ENCODE data around the gene MORC2.

MORC2 gene

GRCh38 chr22:30947816-30948454 lies 20.6 kb downstream of the MORC2 start:
- H3K27ac ChIP-seq (ENCODE audit: low read length), result no peak overlapping the region
- no peak for ATAC-seq (ENCODE audit: insufficient read depth, low read depth)
- H3K36me3 ChIP-seq (ENCODE audit: insufficient read depth, low read length), result peaks cover 79% of the 10 kb centered on the region
- no peaks in the 10 kb centered on the region for H3K4me1 ChIP-seq (ENCODE audit: insufficient read depth, low read length)
- no peak overlapping the region for H3K4me3 ChIP-seq (ENCODE audit: low read depth in 1 of 2, low read length in 2 of 2)
- H4K20me1 ChIP-seq (ENCODE audit: insufficient read depth, low read length), result 0 out of 2 replicates have a peak, but pooled peaks cover 2% of the 10 kb centered on the region
- no peaks in the 10 kb centered on the region for H3K9me3 ChIP-seq (ENCODE audit: insufficient read depth, low read length, severe bottlenecking)
- H3K9ac ChIP-seq (ENCODE audit: low read depth, low read length), result no peak overlapping the region
- no peak for TF ChIP-seq EZH2 (IDR thresholded peaks at IDR 0.05; ENCODE audit: borderline replicate concordance, low read depth, low read length, severe bottlenecking)
- TF ChIP-seq, protein P1, sequence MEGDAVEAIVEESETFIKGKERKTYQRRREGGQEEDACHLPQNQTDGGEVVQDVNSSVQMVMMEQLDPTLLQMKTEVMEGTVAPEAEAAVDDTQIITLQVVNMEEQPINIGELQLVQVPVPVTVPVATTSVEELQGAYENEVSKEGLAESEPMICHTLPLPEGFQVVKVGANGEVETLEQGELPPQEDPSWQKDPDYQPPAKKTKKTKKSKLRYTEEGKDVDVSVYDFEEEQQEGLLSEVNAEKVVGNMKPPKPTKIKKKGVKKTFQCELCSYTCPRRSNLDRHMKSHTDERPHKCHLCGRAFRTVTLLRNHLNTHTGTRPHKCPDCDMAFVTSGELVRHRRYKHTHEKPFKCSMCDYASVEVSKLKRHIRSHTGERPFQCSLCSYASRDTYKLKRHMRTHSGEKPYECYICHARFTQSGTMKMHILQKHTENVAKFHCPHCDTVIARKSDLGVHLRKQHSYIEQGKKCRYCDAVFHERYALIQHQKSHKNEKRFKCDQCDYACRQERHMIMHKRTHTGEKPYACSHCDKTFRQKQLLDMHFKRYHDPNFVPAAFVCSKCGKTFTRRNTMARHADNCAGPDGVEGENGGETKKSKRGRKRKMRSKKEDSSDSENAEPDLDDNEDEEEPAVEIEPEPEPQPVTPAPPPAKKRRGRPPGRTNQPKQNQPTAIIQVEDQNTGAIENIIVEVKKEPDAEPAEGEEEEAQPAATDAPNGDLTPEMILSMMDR (IDR thresholded peaks at IDR 0.05; ENCODE audit: borderline replicate concordance, extremely low read depth, low read length, poor library complexity, severe bottlenecking), result peak; percentile 60
- no peak overlapping the region for H3K4me2 ChIP-seq (ENCODE audit: insufficient read depth, low read length)
- no peaks in the 10 kb centered on the region for H3K79me2 ChIP-seq (ENCODE audit: insufficient read depth, low read length)
- no peak for DNase-seq
- H3K27me3 ChIP-seq (ENCODE audit: insufficient read depth, low read length, poor library complexity), result no peaks in the 10 kb centered on the region
- H2AFZ ChIP-seq (ENCODE audit: low read depth, low read length), result no peak overlapping the region

DNA sequence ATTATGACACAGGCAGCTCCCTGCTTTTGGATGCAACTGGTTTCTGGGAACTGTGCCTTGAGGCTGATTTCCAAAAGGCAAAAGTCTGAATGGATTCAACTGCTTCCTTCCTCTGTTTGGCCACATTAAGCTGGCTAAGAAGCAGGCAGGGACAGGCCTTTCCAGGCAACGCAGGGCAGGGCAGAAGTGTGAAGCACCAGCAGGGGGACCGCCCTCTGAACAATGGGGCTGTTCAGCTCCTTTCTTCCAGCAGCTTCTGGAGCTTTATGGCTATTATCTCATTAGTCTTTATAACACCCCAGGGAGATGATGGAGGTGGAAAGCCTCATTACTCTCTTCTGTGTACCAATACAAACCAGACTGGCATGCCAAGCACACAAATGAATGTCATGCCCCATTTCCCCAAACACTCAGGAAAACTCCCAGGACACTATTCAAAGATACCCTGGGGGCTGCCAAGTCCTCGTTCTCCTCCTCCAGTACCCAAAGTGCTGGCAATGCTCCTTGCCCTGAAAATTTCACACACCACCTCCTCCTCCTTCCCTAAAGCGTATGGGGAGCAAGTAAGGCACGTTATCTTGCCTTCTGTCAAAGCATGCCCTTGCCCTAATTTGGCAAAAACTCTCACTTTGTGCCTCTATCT lies 21.3 kb downstream of the MORC2 start:
- ATAC-seq (ENCODE audit: insufficient read depth, low read depth) (no peak), DNase-seq (no peak)
- no peak overlapping the region for H3K4me2 ChIP-seq (ENCODE audit: insufficient read depth, low read length)
- peaks cover 83% of the 10 kb centered on the region for H3K36me3 ChIP-seq (ENCODE audit: insufficient read depth, low read length)
- H3K9ac ChIP-seq (ENCODE audit: low read depth, low read length), result no peak overlapping the region
- H3K27ac ChIP-seq (ENCODE audit: low read length), result no peak overlapping the region
- no peak for TF ChIP-seq EZH2 (IDR thresholded peaks at IDR 0.05; ENCODE audit: borderline replicate concordance, low read depth, low read length, severe bottlenecking)
- TF ChIP-seq, protein P1 (IDR thresholded peaks at IDR 0.05; ENCODE audit: borderline replicate concordance, extremely low read depth, low read length, poor library complexity, severe bottlenecking), result no peak
- no peak overlapping the region for H3K4me3 ChIP-seq (ENCODE audit: low read depth in 1 of 2, low read length in 2 of 2)
- no peaks in the 10 kb centered on the region for H3K79me2 ChIP-seq (ENCODE audit: insufficient read depth, low read length)
- no peak overlapping the region for H2AFZ ChIP-seq (ENCODE audit: low read depth, low read length)
- no peaks in the 10 kb centered on the region for H3K4me1 ChIP-seq (ENCODE audit: insufficient read depth, low read length)
- no peaks in the 10 kb centered on the region for H3K9me3 ChIP-seq (ENCODE audit: insufficient read depth, low read length, severe bottlenecking)
- H3K27me3 ChIP-seq (ENCODE audit: insufficient read depth, low read length, poor library complexity), result no peaks in the 10 kb centered on the region
- H4K20me1 ChIP-seq (ENCODE audit: insufficient read depth, low read length), result 0 out of 2 replicates have a peak, but pooled peaks cover 2% of the 10 kb centered on the region

DNA sequence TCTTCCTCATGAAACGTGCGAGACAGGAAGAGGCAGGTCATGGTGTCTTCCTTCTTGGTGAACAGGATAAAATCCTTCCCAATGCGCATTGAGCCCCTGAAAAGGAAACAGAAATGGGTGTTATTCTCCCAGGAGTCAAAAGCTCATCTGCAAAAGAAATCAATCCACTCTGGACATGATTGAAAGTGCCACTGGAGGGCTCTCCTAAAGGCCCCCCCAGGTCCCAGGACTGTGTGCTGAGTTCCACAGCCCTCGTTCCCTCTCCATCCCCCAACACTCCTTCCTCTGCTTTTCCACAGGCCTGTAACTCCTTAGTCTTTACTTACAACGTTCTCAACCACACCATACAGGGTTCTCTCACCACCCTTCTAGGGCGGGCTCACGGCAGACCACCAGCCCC lies 22.2 kb downstream of the MORC2 start:
- H3K4me2 ChIP-seq (ENCODE audit: insufficient read depth, low read length), result no peak overlapping the region
- 0 out of 2 replicates have a peak, but pooled peaks cover 2% of the 10 kb centered on the region for H4K20me1 ChIP-seq (ENCODE audit: insufficient read depth, low read length)
- peaks cover 91% of the 10 kb centered on the region for H3K36me3 ChIP-seq (ENCODE audit: insufficient read depth, low read length)
- H3K79me2 ChIP-seq (ENCODE audit: insufficient read depth, low read length), result no peaks in the 10 kb centered on the region
- H3K9me3 ChIP-seq (ENCODE audit: insufficient read depth, low read length, severe bottlenecking), result no peaks in the 10 kb centered on the region
- H3K9ac ChIP-seq (ENCODE audit: low read depth, low read length), result no peak overlapping the region
- no peaks in the 10 kb centered on the region for H3K27me3 ChIP-seq (ENCODE audit: insufficient read depth, low read length, poor library complexity)
- DNase-seq (no peak), ATAC-seq (ENCODE audit: insufficient read depth, low read depth) (no peak)
- H3K4me1 ChIP-seq (ENCODE audit: insufficient read depth, low read length), result no peaks in the 10 kb centered on the region
- H3K27ac ChIP-seq (ENCODE audit: low read length), result no peak overlapping the region
- H3K4me3 ChIP-seq (ENCODE audit: low read depth in 1 of 2, low read length in 2 of 2), result no peak overlapping the region
- TF ChIP-seq, protein P1 (IDR thresholded peaks at IDR 0.05; ENCODE audit: borderline replicate concordance, extremely low read depth, low read length, poor library complexity, severe bottlenecking), result no peak
- no peak for TF ChIP-seq EZH2 (IDR thresholded peaks at IDR 0.05; ENCODE audit: borderline replicate concordance, low read depth, low read length, severe bottlenecking)
- H2AFZ ChIP-seq (ENCODE audit: low read depth, low read length), result no peak overlapping the region

All from DND-41 (cell line).